ENCODE results near the gene SCOC.

- TF ChIP-seq CTCF (optimal IDR thresholded peaks at IDR 0.05 in 1 of 3, IDR thresholded peaks at IDR 0.05 in 1 of 3, conservative IDR thresholded peaks at IDR 0.05 in 1 of 3; ENCODE audit: extremely low read depth in 1 of 3, insufficient read depth in 2 of 3, low read length in 3 of 3) (no peak), EZH2 (IDR thresholded peaks at IDR 0.05; ENCODE audit: low read length) (no peak)
These were observed 32.8 kb downstream of the SCOC start for GRCh38 chr4:140406292-140406691.
